ENCODE data around the gene TUBA1A.
"Not testable (repeated sequence)": the region's sequence is repeated elsewhere in the genome, so short reads cannot be mapped to it uniquely, and the experiment has no call there.

The TUBA1A gene

GRCh38 chr12:49188916-49189367 lies at the start of gene TUBA1A:
Gene TUBA1A (minus strand): TSS chr12:49189080. CDS start chr12:49188979, 101 bp downstream.
- DNase-seq = peak; percentile 97

- no peak for DNase-seq
Observed at GRCh38 chr12:49236423-49236822, 47.5 kb upstream of the TUBA1A start.

GRCh38 chr12:49233842-49234526 lies 45.1 kb upstream of the TUBA1A start:
- DNase-seq = no peak

- no peak for DNase-seq
Observed at GRCh38 chr12:49232940-49233841, 44.3 kb upstream of the TUBA1A start.

- DNase-seq = no peak
Observed at GRCh38 chr12:49231878-49232655, 43.2 kb upstream of the TUBA1A start.

- DNase-seq = no peak
Observed at GRCh38 chr12:49230805-49231194, 41.9 kb upstream of the TUBA1A start.

GRCh38 chr12:49230176-49230804 lies 41.4 kb upstream of the TUBA1A start:
- DNase-seq = no peak

GRCh38 chr12:49228653-49229052 lies 39.8 kb upstream of the TUBA1A start:
- no peak for DNase-seq

- DNase-seq = no peak
Observed at GRCh38 chr12:49227713-49228112, 38.8 kb upstream of the TUBA1A start.

GRCh38 chr12:49225576-49226166 lies 36.8 kb upstream of the TUBA1A start:
- no peak for DNase-seq

- DNase-seq = no peak
Observed at GRCh38 chr12:49223590-49224369, 34.9 kb upstream of the TUBA1A start.

GRCh38 chr12:49223122-49223521 lies 34.2 kb upstream of the TUBA1A start:
- DNase-seq = no peak

- no peak for DNase-seq
Observed at GRCh38 chr12:49220972-49221371, 32.1 kb upstream of the TUBA1A start.

- no peak for DNase-seq
Observed at GRCh38 chr12:49219417-49220026, 30.6 kb upstream of the TUBA1A start.

- DNase-seq = no peak
Observed at GRCh38 chr12:49212572-49212971, 23.7 kb upstream of the TUBA1A start.

- not testable (repeated sequence) for DNase-seq
Observed at GRCh38 chr12:49210703-49211102, 21.8 kb upstream of the TUBA1A start.

GRCh38 chr12:49208676-49209075 lies 19.8 kb upstream of the TUBA1A start:
- no peak for DNase-seq

GRCh38 chr12:49208146-49208545 lies 19.3 kb upstream of the TUBA1A start:
- no peak for DNase-seq

- DNase-seq = no peak
Observed at GRCh38 chr12:49206389-49206788, 17.5 kb upstream of the TUBA1A start.

- DNase-seq = peak; percentile 50
Observed at GRCh38 chr12:49201595-49202295, 12.9 kb upstream of the TUBA1A start.

Measured in right forelimb (tissue), 1 donor.